ENCODE measurements around the gene FMNL2.

DNA sequence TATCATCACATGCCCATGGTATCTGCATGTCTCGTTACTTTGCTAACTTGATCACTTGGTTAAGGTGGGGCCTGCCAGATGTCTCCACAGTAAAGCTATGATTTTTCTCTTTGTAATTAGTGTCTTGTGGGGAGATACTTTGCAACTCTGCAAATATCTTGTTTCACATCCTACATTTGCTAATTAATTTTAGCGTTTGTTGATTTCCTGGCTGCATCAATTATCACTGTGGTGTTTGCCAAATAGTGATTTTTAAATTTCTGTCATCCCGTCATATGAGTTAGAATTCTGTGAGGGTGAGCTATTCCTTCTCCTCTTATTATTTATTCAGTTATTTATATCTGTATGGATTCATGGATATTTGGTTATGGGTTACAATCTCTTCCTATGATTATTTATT is 161.4 kb downstream of the FMNL2 start:
- TF ChIP-seq EZH2phosphoT487 (IDR thresholded peaks at IDR 0.05; ENCODE audit: insufficient read depth, low read depth): no peak
- TF ChIP-seq EZH2 (IDR thresholded peaks at IDR 0.05; ENCODE audit: insufficient read depth, poor library complexity, severe bottlenecking): no peak
